ENCODE data around the gene KCNA10.

The KCNA10 gene

DNA sequence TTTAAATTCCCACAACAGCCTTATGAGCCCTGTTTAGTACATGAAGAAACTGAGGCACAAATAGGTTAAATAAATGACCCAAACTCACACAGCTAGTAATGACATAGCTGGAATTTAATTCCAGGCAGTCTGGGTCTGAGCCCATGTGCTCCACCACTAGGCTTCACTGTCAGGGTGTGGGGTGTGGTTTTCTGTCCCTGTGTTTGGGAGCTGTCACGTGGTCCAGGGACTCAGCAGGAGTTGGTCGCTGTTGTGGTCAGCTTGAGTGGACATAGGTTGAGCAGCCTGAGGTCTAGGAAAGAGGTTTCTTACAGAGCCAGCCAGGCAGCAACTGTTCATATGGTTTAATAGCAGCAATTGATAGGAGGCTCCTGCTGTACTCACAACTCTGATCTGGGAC is 28.0 kb upstream of the KCNA10 start:
- H3K4me3 ChIP-seq (ENCODE audit: low read depth, low read length): no peak overlapping the region
- no peak for DNase-seq (ENCODE audit: low read depth)
- no peak for TF ChIP-seq CTCF (IDR thresholded peaks at IDR 0.05; ENCODE audit: insufficient read depth, low read depth, low read length, missing control alignments)

DNA sequence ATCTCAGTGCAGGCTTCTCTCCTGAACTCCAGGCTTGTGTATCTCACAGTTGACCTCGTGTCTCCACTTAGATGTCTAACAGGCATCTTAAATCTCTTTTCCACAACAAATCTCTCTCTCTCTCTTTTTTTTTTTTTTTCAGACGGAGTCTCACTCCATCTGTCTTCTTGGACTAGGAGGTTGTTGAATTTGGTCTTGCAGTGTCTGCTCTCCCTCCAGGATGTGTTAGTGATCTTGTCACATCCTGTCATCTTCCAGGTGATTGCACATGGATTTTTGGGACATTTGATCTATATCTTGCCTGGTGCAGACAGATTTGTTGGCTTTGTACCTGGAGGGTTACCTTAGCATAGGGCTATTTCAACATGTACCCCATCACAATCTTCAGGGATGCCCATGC is 26.5 kb upstream of the KCNA10 start:
- TF ChIP-seq CTCF (IDR thresholded peaks at IDR 0.05; ENCODE audit: insufficient read depth, low read depth, low read length, missing control alignments): no peak
- no peak overlapping the region for H3K4me3 ChIP-seq (ENCODE audit: low read depth, low read length)
- DNase-seq (ENCODE audit: low read depth): no peak

- no peak for TF ChIP-seq CTCF (IDR thresholded peaks at IDR 0.05; ENCODE audit: insufficient read depth, low read depth, low read length, missing control alignments)
- DNase-seq (ENCODE audit: low read depth): no peak
- no peak overlapping the region for H3K4me3 ChIP-seq (ENCODE audit: low read depth, low read length)
Observed at GRCh38 chr1:110544753-110545152, 25.8 kb upstream of the KCNA10 start.

DNA sequence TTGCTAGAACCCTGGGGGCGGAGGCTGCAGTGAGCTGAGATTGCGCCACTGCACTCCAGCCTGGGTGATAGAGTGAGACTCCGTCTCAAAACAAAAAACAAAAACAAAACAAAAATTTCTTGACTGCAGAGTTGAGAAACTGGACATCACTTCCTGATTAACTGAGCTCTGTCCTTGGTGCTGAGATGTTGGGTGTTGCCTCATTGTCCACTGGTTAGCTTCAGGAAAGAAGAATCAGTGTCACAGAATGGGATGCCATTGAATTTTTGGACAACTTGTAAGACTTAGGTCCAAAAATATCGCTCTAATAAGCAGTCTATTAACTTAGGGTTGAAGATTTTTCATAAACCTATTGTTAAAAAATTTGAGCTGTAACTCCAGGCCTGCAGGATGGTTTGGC is 23.8 kb upstream of the KCNA10 start:
- peak; percentile 56 for DNase-seq (ENCODE audit: low read depth)
- no peak overlapping the region for H3K4me3 ChIP-seq (ENCODE audit: low read depth, low read length)
- TF ChIP-seq CTCF (IDR thresholded peaks at IDR 0.05; ENCODE audit: insufficient read depth, low read depth, low read length, missing control alignments): no peak

GRCh38 chr1:110541906-110542395 is 23.0 kb upstream of the KCNA10 start:
- DNase-seq (ENCODE audit: low read depth): no peak
- TF ChIP-seq CTCF (IDR thresholded peaks at IDR 0.05; ENCODE audit: insufficient read depth, low read depth, low read length, missing control alignments): no peak
- H3K4me3 ChIP-seq (ENCODE audit: low read depth, low read length): no peak overlapping the region

DNA sequence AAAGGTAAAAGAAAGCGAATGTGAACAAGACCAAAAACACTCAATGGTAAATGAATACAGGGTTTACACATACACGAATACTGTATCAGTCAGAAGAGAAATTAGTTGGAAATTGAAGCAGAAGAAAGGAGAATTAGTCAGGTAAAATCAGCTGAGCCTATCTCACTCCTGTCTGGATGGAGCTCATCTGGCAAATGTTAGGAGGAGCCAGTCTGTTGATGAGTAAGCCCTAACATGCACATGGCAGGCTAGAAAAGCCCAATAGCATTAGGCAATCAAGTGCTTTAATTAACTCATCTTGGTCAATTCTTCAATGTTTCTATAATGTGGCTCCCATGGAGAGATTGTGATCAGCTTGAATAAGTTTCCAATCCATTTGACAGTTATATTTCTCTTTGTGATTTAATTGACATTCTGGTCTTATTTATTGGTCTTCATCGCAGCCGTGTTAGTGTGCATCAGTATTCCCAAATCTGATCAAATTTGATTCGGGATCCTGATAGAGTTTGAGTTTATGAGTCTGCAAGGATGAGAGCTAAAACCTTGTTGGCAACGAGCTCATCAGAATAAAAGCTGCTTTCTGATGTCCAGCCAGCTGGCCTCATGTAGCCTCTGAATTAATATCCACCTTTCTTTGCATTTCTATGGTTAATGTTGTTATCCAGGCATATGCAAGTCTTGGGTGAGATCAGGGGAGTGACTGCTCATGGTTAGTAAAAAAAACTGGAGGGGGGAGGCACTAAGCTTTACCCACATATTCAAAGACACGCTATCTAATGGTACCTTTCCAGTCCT is 22.1 kb upstream of the KCNA10 start:
- no peak overlapping the region for H3K4me3 ChIP-seq (ENCODE audit: low read depth, low read length)
- TF ChIP-seq CTCF (IDR thresholded peaks at IDR 0.05; ENCODE audit: insufficient read depth, low read depth, low read length, missing control alignments): no peak
- no peak for DNase-seq (ENCODE audit: low read depth)

DNA sequence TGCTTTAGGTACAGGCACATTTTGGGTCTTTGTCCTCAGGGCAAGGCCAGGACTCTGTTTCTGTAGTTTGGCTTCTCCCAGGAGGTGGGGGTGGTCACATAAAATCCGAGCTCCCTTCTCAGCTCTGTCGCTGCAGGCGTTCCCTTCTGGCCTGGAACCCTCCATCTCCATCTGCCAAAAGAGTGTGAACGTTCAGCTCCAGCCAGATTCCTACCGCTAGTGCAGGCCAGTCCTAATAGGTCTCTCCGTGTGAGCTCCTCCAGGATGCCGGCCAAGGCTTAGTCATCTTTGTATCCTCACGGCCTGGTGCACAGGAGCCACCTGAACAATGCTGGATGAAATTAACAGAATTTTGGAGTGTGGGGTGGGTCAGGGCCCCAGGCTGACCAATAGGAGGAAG is 19.9 kb upstream of the KCNA10 start:
- no peak overlapping the region for H3K4me3 ChIP-seq (ENCODE audit: low read depth, low read length)
- no peak for TF ChIP-seq CTCF (IDR thresholded peaks at IDR 0.05; ENCODE audit: insufficient read depth, low read depth, low read length, missing control alignments)
- no peak for DNase-seq (ENCODE audit: low read depth)

Data from GM12865 (cell line).